Activated CD8-positive, alpha-beta memory T cell treated with anti-CD3 and anti-CD28 coated beads, Interleukin-2, amount 50 U/mL, for 1 hour (primary cell): Measurements from ENCODE around the gene KATNAL2.

Source experiments
- DNase-seq: peaks from one replicate; pipeline ENCODE4 v3.0.0-alpha.2; 2020; ENCODE audit errors: extremely low read depth

Gene KATNAL2

DNA sequence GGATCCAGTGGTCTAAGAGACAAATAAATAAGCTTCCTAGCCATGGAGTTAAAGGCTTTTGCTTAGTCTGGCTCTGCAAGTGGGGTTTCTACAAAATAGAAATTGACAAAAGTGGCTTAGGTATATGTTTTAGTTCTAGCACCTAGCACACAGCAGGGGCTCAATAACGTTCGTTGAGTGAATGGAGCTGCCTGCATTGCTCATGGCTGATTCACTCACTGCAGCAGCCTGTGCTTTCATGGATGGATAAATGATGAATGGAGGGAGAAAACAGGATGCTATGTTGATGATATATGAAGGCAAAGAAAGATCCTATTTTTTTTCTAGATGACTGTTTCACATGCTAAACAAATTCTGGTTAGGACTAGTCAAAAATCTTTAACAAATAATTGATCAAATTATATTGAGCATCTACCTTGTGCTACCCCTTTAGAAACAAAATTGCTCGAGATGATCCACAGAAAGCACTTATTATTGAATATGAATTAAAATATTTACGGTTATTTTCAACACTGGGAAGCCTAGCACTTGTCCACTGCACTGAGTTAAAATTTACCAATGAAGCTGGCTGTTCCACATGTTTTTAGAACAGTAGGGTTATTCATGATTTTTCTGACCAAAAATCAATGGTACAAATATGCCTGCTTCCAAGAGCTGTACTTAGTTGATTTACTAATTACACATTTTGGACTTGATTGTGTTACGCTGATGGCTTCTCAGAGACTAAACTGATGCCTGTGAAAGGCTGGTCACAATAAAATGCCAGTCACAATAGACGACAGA is 193.3 kb downstream of the KATNAL2 start:
- DNase-seq = no peak

DNA sequence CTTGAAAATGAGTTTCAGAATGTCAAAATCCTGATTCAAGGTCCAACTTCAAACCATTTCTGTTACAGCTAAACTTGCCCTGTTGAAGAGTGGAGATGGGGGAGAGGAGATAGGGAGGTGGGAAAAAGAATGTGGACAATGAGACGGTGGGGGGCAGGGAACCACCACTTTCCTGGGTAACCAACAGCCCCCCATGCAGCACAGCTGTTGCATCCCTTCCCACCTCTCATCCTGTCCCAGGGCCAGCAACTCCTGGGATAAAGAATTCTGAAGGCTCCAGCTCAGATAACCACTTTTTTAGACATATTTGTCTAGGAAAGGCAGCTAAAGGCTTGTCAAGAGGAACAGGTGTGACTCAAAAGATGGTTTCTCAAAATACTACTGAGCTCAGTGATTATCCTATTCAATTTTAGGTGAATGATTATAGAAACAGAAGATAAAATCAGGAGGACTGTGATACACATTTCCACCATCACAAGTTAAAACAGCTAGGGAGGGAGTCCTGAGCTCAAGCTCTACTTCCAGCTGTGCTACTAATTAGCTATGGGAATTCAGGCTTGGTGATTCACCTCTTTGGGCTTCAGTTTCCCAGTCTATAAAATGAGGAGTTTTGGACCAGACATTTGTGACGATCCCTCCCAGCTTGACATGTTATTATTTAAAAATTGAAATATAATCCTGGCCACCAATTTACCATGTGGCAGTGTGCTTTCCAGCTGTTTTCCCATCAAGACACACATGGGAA is 196.6 kb downstream of the KATNAL2 start:
- DNase-seq = no peak

DNA sequence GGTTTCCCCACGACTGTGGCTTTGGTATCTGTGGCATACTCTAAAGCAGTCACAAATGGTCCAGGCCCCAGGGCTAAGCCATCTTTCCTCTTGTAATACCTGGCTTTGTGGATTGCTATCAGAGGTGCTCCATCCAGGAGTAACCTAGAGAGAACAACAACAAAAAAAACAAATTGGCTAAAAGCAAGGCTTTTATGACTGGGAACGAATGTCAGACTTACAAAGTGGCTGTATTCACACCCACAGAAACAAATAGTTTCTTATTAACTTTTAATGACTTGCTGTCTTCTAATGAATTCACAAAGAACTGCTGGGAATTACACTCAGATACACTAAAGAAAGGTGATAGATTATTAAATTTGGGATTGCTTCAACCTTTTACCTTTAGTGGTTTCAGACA is 197.8 kb downstream of the KATNAL2 start:
- DNase-seq = no peak

DNA sequence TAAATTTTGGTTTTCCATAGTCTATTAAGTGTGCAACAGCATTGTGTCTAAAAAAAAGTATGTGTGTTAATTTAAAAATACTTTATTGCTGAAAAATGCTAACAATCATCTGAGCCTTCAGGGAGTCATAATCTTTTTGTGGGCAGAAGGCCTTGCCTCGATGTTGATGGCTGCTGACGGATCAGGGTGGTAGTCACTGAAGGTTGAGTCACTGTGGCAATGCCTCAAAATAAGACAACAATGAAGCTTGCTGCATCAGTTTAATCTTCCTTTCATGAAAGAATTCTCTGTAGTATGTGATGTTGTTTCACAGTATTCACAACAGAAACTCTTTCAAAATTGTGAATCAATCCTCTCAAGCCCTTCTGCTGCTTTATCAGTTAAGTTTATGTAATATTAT is 201.6 kb downstream of the KATNAL2 start:
- DNase-seq = no peak

DNA sequence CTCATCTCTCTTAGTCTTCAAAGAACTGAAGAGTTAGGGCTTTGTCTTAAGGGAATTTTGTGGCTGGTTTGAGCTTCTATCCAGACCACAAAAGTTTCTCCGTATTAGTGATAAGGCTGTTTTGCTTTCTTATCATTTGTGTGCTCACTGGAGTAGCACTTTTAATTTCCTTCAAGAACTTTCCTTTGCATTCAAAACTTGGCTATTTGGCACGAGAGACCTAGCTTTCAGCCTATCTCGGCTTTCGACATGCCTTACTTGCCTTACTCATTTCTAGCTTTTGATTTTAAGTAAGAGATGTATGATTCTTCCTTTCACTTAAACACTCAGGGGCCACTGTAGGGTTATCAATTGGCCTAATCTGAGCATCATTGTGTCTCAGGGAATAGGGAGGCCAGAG is 203.0 kb downstream of the KATNAL2 start:
- no peak for DNase-seq

DNA sequence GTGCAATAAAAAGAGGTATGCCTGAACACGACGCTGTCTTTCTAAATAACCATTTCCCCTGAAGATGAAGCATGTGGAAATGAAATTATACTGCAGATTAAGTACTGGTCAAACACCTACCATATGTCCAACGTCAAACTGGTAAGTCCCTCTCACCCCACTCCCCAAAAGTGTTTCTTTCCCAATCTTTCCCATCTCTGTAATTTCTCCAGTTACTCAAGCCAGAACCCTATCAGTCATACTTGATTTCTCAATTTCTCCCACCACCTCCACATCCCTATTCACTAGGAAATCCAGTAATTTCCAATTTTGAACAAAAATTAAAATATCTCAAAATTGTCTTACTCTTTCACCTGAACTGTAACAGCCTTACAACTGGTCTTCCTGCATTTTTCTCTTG is 203.7 kb downstream of the KATNAL2 start:
- no peak for DNase-seq

DNA sequence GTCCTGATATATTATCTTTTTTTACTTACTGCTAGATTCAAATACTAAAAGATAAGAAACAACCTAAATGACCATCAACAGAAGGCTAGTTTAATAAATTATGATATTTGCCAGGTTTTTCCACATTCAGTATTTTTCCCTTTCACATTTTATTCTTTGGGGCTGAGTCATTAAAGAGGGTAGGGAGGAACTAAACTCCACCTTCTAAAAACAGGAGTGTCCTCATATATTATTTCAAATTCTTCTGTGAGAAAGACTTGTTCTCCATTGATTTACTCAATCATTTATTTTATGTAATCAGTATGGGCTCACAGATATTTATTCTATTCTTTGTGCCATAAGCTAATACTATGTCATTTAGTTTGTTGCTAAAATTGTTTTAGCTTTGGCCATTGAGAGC is 223.9 kb downstream of the KATNAL2 start:
- DNase-seq = no peak

DNA sequence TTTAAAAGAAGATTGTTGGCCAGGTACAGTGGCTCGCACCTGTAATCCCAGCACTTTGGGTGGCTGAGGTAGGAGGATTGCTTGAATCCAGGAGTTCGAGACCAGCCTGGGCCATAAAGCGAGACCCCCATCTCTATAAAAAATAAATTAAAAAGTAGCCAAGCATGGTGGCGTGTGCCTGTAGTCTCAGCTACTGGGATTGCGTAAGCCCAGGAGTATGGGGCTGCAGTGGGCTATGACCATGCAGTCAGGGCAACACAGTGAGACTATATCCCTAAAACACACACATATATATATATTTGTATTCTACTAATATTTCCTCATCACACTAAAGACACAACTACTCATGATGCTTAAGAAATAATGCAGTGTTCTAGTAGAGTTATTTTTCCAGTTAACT is 225.8 kb downstream of the KATNAL2 start:
- DNase-seq = no peak

DNA sequence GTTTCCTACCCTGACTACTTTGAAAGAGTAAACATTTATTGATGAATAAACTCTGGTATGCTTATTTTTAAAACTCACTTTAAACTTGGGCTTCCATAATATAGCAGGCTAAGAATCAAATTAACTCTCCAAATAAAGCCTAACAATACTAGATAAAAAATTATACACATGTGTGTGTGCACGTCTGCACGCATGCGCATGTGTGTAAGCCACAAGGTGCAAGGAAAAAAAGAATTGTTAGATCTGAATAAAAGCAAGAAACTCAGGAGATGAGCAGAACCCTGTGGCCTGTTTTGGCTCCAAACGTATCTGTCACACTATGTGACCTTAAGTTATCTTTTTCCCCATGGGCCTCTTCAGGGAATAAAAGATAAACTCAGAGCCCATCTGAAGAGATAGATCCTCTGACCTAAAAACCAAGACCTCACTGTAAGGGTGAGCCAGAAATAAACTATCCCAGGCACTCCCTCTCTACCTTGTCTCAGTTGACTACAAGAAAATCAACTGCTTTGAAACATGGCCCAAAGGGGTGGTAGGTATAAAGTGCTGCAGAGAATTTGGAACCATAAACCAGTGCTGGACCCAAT is 226.6 kb downstream of the KATNAL2 start:
- DNase-seq = no peak

DNA sequence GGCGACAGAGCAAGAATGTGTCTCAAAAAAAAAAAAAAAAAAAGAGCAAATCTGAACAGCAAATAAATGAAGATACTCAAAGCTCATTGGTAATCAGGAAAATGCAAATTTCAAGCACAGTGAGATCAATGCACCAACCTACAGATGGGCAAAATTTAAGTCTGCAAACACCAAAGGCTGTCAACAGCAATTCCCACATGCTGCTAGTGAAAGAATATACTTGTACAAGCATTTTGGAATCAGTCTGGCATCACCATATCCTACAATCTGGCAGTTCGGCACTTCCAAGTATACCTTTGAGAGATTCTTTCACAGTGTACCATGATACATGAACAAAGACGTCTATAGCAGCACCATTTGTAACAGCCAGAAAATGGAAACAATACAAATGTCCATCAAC is 228.8 kb downstream of the KATNAL2 start:
- no peak for DNase-seq

DNA sequence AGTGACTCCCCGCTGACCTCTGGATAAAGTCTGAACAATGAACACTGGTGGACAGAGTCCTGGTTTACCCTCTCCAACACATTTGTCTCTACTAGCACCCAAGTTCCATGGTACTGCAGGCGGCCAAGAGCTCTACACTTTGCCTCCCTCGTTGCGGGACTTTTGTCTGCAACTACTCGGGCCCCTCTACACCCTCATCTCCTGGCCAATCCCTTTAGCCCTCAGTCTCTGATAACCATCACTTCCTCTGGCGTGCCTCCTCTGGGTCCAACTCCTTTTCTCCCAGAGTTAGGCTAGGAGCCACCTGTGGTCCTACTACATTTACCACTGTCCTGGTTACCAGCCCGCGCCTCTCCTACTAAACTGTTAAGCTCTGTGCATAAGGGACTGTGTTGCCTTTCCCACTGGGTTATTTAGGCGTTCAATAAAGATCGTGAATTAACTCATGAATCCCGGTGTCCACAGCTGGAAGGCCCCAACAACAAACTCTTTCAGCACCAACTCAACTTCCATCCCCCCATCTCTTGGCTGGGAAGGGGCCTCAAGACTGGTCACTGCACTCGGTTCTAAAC is 232.1 kb downstream of the KATNAL2 start:
- DNase-seq = no peak

DNA sequence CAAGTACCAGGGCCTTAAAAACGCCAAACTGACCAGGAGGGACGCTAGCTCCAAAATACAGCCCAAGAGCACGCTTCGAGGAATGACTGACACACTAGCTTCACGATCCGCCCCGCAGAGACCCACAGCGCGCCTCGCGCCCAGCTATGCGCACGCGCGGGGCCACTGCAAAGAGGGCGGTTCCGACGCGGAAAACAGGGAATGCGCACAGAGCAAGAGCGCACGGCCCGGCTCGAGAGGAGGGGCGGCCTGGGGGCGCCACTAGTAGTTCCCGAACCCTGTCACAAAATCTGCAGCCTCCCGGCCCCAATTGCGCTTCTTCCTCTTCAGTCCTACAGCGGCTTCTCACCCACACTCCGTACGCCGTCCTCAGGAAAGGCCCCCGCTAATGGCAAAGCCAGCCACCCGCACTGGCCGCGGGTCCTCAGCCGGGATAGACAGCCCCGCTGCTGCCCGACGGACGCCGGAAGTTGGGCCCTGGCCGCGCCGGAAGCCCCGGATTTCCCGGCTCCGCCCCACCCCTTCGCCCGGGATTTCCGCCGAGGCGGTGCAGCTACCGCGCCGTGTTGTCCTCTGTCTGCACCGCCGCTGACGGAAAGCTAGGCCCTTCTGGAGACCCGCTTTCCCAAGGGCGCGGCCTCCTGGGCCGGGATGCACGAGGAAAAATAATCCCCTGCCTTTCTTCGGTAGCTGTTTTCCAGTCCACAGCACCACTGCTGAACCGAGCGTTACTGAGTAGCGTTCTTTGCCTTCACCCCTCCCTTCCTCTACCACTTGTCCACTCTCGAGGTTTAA is 232.8 kb downstream of the KATNAL2 start, which contains the start of gene HDHD2:
HDHD2 (minus strand) TSS at position 472 of the 795 bp plus-strand sequence. CDS start 14,061 bp downstream, outside the sequence.
- DNase-seq = peak; percentile 20

DNA sequence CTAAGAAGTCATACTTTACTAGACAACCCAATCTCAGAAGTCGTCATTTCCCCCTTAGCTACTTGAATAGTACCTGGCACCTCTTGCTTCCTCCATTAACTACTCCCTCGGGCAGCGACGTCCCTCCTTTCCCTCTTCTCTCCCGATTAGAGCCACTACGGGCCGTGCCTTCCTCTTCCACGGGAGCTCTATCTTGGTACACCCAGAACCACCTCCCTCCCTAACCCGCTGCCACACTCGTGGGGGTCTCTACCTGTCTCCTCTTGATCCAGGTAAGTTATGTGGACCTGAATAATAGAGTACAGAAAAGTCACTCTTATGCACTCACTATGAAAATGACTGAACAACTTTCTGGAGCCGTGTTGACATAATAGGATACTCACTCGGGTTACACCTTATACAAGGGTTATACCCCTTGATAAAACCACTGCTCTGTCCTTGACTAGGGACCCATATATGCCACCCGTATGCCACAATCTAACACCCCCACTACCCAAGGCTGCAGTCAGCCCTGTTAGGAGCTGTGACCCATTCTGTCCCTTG is 233.5 kb downstream of the KATNAL2 start:
- no peak for DNase-seq

DNA sequence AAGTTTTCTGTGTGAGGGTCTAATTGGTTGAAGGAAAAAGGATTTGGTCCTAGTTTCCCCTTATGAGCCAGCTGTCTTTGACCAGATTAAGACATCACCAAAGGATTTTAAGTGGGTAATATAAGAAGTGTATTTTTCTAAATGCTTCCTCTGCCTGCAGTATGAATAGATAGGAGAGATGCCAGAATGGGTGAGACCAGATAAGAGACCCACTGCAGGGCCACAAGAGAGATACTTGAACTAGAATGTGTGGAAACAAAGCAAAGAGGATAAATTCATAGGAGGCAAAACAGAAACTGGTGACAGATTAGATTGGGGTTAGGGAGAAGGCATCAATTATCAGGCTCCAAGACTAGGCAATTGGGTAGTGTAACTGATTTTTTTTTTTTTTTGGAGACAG is 234.0 kb downstream of the KATNAL2 start:
- DNase-seq = no peak
